ENCODE data around the gene FDX2. TPM values are rescaled to one million over a fixed set of nuclear protein-coding genes. Genes with fewer than 3 reads are reported as not detected.

The FDX2 gene
- total and polyA plus RNA-seq, 2 of the 4 experiments (the other 2 are of a cell fraction), result 39.8 to 72.0 TPM

GRCh38 chr19:10327793-10328192, 12.0 kb upstream of the FDX2 start:
- Histone ChIP-seq H3K56ac (ENCODE audit: extremely low read depth, insufficient read depth, low read length) (no peak overlapping the region), H4K91ac (ENCODE audit: insufficient read depth, low read depth, low read length) (no peak overlapping the region), H3K9ac (ENCODE audit: low read depth, low read length) (no peak overlapping the region), H3K27ac (ENCODE audit: insufficient read depth, low read length) (no peak overlapping the region), H3K18ac (ENCODE audit: low read depth, low read length) (no peak overlapping the region), H3K4me2 (ENCODE audit: low read depth, low read length) (no peak overlapping the region), H2BK120ac (ENCODE audit: low read depth, low read length) (no peak overlapping the region), H3K9me3 (ENCODE audit: control insufficient read depth, insufficient read depth, low read length) (no peaks in the 10 kb centered on the region), H3K27me3 (ENCODE audit: control insufficient read depth, insufficient read depth, low read length) (no peaks in the 10 kb centered on the region), H3K14ac (replicated peaks; ENCODE audit: low read depth, low read length) (no peak overlapping the region), H3K23ac (ENCODE audit: low read depth, low read length) (no peak overlapping the region), H3K9me1 (ENCODE audit: insufficient read depth, low read length) (no peaks in the 10 kb centered on the region; the same call in 1 of the 2 replicates), H2AFZ (replicated peaks; ENCODE audit: low read length, poor library complexity) (no peak overlapping the region), H3K36me3 (ENCODE audit: control insufficient read depth, insufficient read depth, low read length) (peaks cover 67% of the 10 kb centered on the region), H2BK5ac (ENCODE audit: low read depth, low read length, poor library complexity, severe bottlenecking) (no peak overlapping the region), H3K79me1 (ENCODE audit: low read depth in 1 of 2, low read length in 2 of 2) (peaks cover 26 to 52% of the 10 kb centered on the region in 2 experiments; a peak in 3 of 4 replicates), H3K4ac (ENCODE audit: low read depth, low read length) (no peak overlapping the region), H2BK20ac (ENCODE audit: low read depth, low read length) (no peak overlapping the region), H2AK5ac (ENCODE audit: low read depth, low read length) (no peak overlapping the region), H4K20me1 (ENCODE audit: insufficient read depth, low read length) (peaks cover 27% of the 10 kb centered on the region), H4K5ac (ENCODE audit: low read depth, low read length) (no peak overlapping the region), H2BK15ac (ENCODE audit: low read depth, low read length) (no peak overlapping the region), H3K4me1 (ENCODE audit: control insufficient read depth, insufficient read depth, low read length) (peaks cover 5% of the 10 kb centered on the region; the same call in 1 of the 2 replicates), H2AK9ac (replicated peaks; ENCODE audit: low read depth, low read length, poor library complexity) (no peak overlapping the region), H4K8ac (ENCODE audit: low read depth in 2 of 2, low read length in 2 of 2) (no peak overlapping the region), H3K4me3 (ENCODE audit: insufficient read depth, low read depth, low read length) (no peak overlapping the region)
- ATAC-seq (ENCODE audit: low read depth) (no peak), DNase-seq (no peak)
- TF ChIP-seq ELK1 (IDR thresholded peaks at IDR 0.05; ENCODE audit: borderline replicate concordance, low read depth, low read length), result no peak
- TF ChIP-seq BHLHE40 (IDR thresholded peaks at IDR 0.05; ENCODE audit: low read depth, low read length), result no peak
- no peak for TF ChIP-seq USF2 (IDR thresholded peaks at IDR 0.05; ENCODE audit: low read depth, low read length)
- TF ChIP-seq CEBPB (IDR thresholded peaks at IDR 0.05; ENCODE audit: low read depth, low read length), result no peak
- no peak for TF ChIP-seq RCOR1 (IDR thresholded peaks at IDR 0.05; ENCODE audit: insufficient replicate concordance, low read length)
- no peak for TF ChIP-seq MAFK (IDR thresholded peaks at IDR 0.05; ENCODE audit: low read depth, low read length)
- TF ChIP-seq NFE2L2 (IDR thresholded peaks at IDR 0.05; ENCODE audit: low read depth, low read length), result no peak
- no peak for TF ChIP-seq CHD1 (IDR thresholded peaks at IDR 0.05; ENCODE audit: low read depth, low read length)
- TF ChIP-seq SMC3 (IDR thresholded peaks at IDR 0.05; ENCODE audit: low read depth, low read length), result no peak
- no peak for TF ChIP-seq MXI1 (IDR thresholded peaks at IDR 0.05; ENCODE audit: borderline replicate concordance, low read depth, low read length)
- TF ChIP-seq RAD21 (IDR thresholded peaks at IDR 0.05; ENCODE audit: low read length), result no peak
- no peak for TF ChIP-seq FOS (IDR thresholded peaks at IDR 0.05; ENCODE audit: low read depth, low read length)
- no peak for TF ChIP-seq MAZ (IDR thresholded peaks at IDR 0.05; ENCODE audit: borderline replicate concordance, low read depth, low read length)
- intact Hi-C loops (cut with micrococcal nuclease), result no loop called here
- dilution Hi-C loops (cut with HindIII; ENCODE audit: low sequenced_read_pairs, unreplicated experiment), result no loop called here
- ChIA-PET POLR2A (ENCODE audit: unreplicated experiment) (no interaction called here), CTCF (no interaction called here)
- 94% methylated on average over 5 of the region's 7 CpGs; no CpG with 5 or more reads in 1 of the 2 experiments for WGBS, 2 experiments (ENCODE audit: extremely low coverage in 2 of 2, insufficient read length in 1 of 2)
- BruUV-seq (replicated peaks), result no TSS peak
- in situ Hi-C loops (cut with MboI; ENCODE audit: low sequenced_read_pairs), result no loop called here
